ENCODE results near the gene TRIM38.

DNA sequence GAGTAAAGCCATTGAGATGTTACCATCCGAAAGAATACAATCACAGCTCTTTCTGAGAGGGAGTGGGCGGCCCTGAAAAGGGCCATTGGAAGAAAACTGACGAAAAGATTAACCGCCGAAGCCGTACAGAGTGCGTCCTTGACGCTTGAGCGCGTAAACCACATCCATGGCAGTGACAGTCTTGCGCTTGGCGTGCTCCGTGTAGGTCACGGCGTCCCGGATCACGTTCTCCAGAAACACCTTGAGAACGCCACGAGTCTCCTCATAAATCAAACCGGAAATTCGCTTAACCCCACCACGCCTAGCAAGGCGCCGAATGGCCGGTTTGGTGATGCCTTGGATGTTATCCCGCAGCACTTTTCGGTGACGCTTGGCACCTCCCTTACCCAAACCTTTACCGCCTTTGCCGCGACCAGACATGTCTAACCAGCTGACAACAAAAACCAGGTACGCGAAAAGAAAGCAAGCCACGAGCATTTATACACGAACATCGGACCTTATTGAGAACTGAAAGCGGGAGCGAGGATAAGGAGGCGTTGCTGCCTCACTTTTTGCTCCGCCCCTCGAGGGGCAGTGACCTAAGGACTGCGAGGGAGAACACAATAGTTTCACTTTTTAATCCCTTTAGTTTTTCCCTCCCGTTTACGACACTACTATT is 64.4 kb downstream of the TRIM38 start:
- TF ChIP-seq ZNF274 (IDR thresholded peaks at IDR 0.05; ENCODE audit: low read depth, low read length) (no peak), SUZ12 (IDR thresholded peaks at IDR 0.05; ENCODE audit: extremely low read depth, insufficient read depth, insufficient read length) (no peak)
